DMS114 treated with DMSO at 0.1 percent for 48 hours (cell line): ENCODE measurements around the gene SPTBN5.
"Not testable (repeated sequence)": the region's sequence is repeated elsewhere in the genome, so short reads cannot be mapped to it uniquely, and the experiment has no call there.

Source experiments
- DNase-seq: peaks from one replicate; lab custom pipeline; 2025; ENCODE audit not compliant: unreplicated experiment; lab: John Stamatoyannopoulos, UW

SPTBN5 gene

GRCh38 chr15:41849204-41849603 is 44.6 kb downstream of the SPTBN5 start:
- DNase-seq: no peak

GRCh38 chr15:41848631-41849030 is 45.2 kb downstream of the SPTBN5 start:
- no peak for DNase-seq

- DNase-seq: no peak
Observed at GRCh38 chr15:41847981-41848380, 45.9 kb downstream of the SPTBN5 start.

- no peak for DNase-seq
Observed at GRCh38 chr15:41847206-41847605, 46.6 kb downstream of the SPTBN5 start.

GRCh38 chr15:41844814-41845213 is 49.0 kb downstream of the SPTBN5 start:
- DNase-seq: no peak

- DNase-seq: no peak
Observed at GRCh38 chr15:41843571-41843970, 50.3 kb downstream of the SPTBN5 start.

- no peak for DNase-seq
Observed at GRCh38 chr15:41842229-41842628, 51.6 kb downstream of the SPTBN5 start.

GRCh38 chr15:41841131-41841530 is 52.7 kb downstream of the SPTBN5 start:
- DNase-seq: no peak

- DNase-seq: no peak
Observed at GRCh38 chr15:41840673-41841072, 53.2 kb downstream of the SPTBN5 start.

GRCh38 chr15:41839781-41840491 is 53.9 kb downstream of the SPTBN5 start:
- no peak for DNase-seq

GRCh38 chr15:41838400-41838897 is 55.4 kb downstream of the SPTBN5 start, which contains the start of gene PLA2G4B:
Gene PLA2G4B, plus strand, starts transcription at chr15:41838847. Its CDS starts 67 bp downstream, at chr15:41838914.
- DNase-seq: no peak

GRCh38 chr15:41836713-41837454 is 57.0 kb downstream of the SPTBN5 start:
- no peak for DNase-seq

GRCh38 chr15:41836073-41836472 is 57.8 kb downstream of the SPTBN5 start:
- no peak for DNase-seq

GRCh38 chr15:41834096-41834495 is 59.8 kb downstream of the SPTBN5 start:
- DNase-seq: no peak

- DNase-seq: no peak
Observed at GRCh38 chr15:41832875-41833274, 61.0 kb downstream of the SPTBN5 start.

GRCh38 chr15:41832208-41832607 is 61.6 kb downstream of the SPTBN5 start:
- DNase-seq: no peak

- DNase-seq: not testable (repeated sequence)
Observed at GRCh38 chr15:41831291-41831690, 62.6 kb downstream of the SPTBN5 start.

- DNase-seq: no peak
Observed at GRCh38 chr15:41829959-41830646, 63.8 kb downstream of the SPTBN5 start.

GRCh38 chr15:41828807-41829141 is 65.1 kb downstream of the SPTBN5 start:
- no peak for DNase-seq

- DNase-seq: peak; percentile 50
Observed at GRCh38 chr15:41827880-41828806, 65.7 kb downstream of the SPTBN5 start, which contains the start of gene JMJD7. Gene JMJD7, plus strand, starts transcription at chr15:41828092. Its CDS starts 33 bp downstream, at chr15:41828125.
